Gastrocnemius medialis (tissue), 4 donors: ENCODE data around the gene UBE2S.

Experiments used
- POLR2A ChIP-seq, 2 donors: fragments of 450-650 bp; IDR thresholded peaks; one replicate each; pipeline ENCODE4 v1.6.1; 2017; ENCODE audit warnings: antibody characterized with exemption in 2 of 2, mild to moderate bottlenecking in 2 of 2, moderate library complexity in 2 of 2
- TF ChIP-seq, protein P1 (sequence below), 5 experiments: fragments of 450-650 bp in 3 of 5; fragments of 200-600 bp in 2 of 5; sonication (generic) in 2 of 5; IDR thresholded peaks in 4 of 5; conservative IDR thresholded peaks in 1 of 5; 1 replicate in 4 of 5; 2 replicates in 1 of 5; pipeline ENCODE4 v1.5.1; 2016 to 2019; ENCODE audit warnings: antibody characterized with exemption in 5 of 5, mild to moderate bottlenecking in 3 of 5, moderate library complexity in 3 of 5

DNA sequence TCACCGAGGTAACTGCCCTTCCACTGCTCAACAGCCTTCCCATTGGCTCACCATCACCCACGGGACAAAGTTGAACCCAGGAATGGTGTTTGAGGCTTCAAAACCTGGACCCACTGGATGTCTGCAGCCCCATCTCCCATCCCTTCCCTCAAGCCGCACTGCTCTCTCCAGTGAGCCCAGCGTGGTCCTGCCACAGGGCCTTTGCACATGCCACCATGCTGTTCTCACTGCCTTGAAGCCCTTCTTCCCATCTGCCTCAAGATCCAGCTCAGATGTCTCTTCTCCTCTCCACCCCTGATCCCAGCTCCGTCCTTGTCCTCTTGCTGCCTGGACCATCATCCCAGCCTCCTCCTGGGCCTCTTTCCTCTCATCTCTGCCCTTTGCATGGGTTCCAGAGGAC, 31.5 kb upstream of the UBE2S start:
- TF ChIP-seq, protein P1, sequence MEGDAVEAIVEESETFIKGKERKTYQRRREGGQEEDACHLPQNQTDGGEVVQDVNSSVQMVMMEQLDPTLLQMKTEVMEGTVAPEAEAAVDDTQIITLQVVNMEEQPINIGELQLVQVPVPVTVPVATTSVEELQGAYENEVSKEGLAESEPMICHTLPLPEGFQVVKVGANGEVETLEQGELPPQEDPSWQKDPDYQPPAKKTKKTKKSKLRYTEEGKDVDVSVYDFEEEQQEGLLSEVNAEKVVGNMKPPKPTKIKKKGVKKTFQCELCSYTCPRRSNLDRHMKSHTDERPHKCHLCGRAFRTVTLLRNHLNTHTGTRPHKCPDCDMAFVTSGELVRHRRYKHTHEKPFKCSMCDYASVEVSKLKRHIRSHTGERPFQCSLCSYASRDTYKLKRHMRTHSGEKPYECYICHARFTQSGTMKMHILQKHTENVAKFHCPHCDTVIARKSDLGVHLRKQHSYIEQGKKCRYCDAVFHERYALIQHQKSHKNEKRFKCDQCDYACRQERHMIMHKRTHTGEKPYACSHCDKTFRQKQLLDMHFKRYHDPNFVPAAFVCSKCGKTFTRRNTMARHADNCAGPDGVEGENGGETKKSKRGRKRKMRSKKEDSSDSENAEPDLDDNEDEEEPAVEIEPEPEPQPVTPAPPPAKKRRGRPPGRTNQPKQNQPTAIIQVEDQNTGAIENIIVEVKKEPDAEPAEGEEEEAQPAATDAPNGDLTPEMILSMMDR (IDR thresholded peaks at IDR 0.05 in 4 of 5, conservative IDR thresholded peaks at IDR 0.05 in 1 of 5), result no peak
- no peak for TF ChIP-seq POLR2A (IDR thresholded peaks at IDR 0.05)
